ENCODE measurements around the gene OTX1. TPM values are rescaled to one million over a fixed set of nuclear protein-coding genes. Genes with fewer than 3 reads are reported as not detected.
"Not testable (repeated sequence)": the region's sequence is repeated elsewhere in the genome, so short reads cannot be mapped to it uniquely, and the experiment has no call there.

The OTX1 gene
- total RNA-seq, 1 donor from 2014 or later: 0.33 TPM

DNA sequence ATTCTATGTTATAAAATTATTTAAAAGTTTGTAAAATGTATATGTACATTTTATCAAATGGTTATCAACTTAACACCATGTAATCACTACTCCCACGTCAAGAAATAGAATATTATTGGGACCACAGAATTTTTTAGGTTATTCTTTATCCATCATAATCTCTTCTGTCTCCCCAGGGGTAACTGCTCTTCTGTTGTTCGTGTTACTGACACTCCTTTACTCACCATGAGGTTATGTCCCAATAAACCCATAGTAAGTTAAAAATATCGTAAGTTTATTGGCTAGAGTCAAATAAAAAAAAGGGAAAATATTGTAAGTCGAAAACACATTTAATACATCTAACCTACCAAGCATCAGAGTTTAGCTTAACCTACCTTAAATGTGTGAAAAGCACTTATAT, 14.0 kb downstream of the OTX1 start:
- Mint-ChIP-seq H3K4me3 (ENCODE audit: unreplicated experiment) (no peak overlapping the region), H3K9me3 (ENCODE audit: unreplicated experiment) (no peaks in the 10 kb centered on the region), H3K36me3 (ENCODE audit: low read depth, unreplicated experiment) (peaks cover 5% of the 10 kb centered on the region), H3K27me3 (ENCODE audit: unreplicated experiment) (peaks cover 9% of the 10 kb centered on the region), H3K27ac (ENCODE audit: unreplicated experiment) (no peak overlapping the region), H3K4me1 (ENCODE audit: unreplicated experiment) (peaks cover 4% of the 10 kb centered on the region)
- TF ChIP-seq, protein P1, sequence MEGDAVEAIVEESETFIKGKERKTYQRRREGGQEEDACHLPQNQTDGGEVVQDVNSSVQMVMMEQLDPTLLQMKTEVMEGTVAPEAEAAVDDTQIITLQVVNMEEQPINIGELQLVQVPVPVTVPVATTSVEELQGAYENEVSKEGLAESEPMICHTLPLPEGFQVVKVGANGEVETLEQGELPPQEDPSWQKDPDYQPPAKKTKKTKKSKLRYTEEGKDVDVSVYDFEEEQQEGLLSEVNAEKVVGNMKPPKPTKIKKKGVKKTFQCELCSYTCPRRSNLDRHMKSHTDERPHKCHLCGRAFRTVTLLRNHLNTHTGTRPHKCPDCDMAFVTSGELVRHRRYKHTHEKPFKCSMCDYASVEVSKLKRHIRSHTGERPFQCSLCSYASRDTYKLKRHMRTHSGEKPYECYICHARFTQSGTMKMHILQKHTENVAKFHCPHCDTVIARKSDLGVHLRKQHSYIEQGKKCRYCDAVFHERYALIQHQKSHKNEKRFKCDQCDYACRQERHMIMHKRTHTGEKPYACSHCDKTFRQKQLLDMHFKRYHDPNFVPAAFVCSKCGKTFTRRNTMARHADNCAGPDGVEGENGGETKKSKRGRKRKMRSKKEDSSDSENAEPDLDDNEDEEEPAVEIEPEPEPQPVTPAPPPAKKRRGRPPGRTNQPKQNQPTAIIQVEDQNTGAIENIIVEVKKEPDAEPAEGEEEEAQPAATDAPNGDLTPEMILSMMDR (IDR thresholded peaks at IDR 0.05; ENCODE audit: unreplicated experiment): no peak
- no peak for DNase-seq (ENCODE audit: low spot score)

GRCh38 chr2:63066265-63066664, 15.6 kb downstream of the OTX1 start:
- Mint-ChIP-seq H3K36me3 (ENCODE audit: low read depth, unreplicated experiment) (no peaks in the 10 kb centered on the region), H3K4me1 (ENCODE audit: unreplicated experiment) (no peaks in the 10 kb centered on the region), H3K4me3 (ENCODE audit: unreplicated experiment) (no peak overlapping the region), H3K27me3 (ENCODE audit: unreplicated experiment) (peaks cover 1% of the 10 kb centered on the region), H3K9me3 (ENCODE audit: unreplicated experiment) (no peaks in the 10 kb centered on the region), H3K27ac (ENCODE audit: unreplicated experiment) (no peak overlapping the region)
- TF ChIP-seq, protein P1 (IDR thresholded peaks at IDR 0.05; ENCODE audit: unreplicated experiment): no peak
- DNase-seq (ENCODE audit: low spot score): no peak

DNA sequence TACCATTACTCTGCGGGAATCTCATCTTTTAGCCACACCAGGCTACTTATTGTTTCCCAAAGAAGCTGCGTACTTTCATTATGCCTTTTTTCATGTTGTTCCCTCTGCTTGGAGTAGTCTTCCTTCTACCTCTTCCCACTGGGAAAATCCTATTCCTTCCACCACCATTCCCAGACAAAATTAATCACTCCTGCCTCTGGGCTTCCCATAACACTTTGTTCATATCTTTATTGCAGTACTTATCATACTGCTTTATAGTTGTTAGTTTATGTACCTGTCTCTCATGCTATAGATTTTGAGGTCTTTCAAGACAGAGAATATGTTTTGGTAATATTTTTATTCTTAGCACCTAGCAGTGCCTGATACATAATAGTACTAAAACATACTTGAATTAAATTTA, 16.2 kb downstream of the OTX1 start:
- no peak for DNase-seq (ENCODE audit: low spot score)
- Mint-ChIP-seq H3K4me3 (ENCODE audit: unreplicated experiment) (no peak overlapping the region), H3K27ac (ENCODE audit: unreplicated experiment) (no peak overlapping the region), H3K36me3 (ENCODE audit: low read depth, unreplicated experiment) (no peaks in the 10 kb centered on the region), H3K4me1 (ENCODE audit: unreplicated experiment) (no peaks in the 10 kb centered on the region), H3K9me3 (ENCODE audit: unreplicated experiment) (no peaks in the 10 kb centered on the region), H3K27me3 (ENCODE audit: unreplicated experiment) (peaks cover 1% of the 10 kb centered on the region)
- TF ChIP-seq, protein P1 (IDR thresholded peaks at IDR 0.05; ENCODE audit: unreplicated experiment): no peak

DNA sequence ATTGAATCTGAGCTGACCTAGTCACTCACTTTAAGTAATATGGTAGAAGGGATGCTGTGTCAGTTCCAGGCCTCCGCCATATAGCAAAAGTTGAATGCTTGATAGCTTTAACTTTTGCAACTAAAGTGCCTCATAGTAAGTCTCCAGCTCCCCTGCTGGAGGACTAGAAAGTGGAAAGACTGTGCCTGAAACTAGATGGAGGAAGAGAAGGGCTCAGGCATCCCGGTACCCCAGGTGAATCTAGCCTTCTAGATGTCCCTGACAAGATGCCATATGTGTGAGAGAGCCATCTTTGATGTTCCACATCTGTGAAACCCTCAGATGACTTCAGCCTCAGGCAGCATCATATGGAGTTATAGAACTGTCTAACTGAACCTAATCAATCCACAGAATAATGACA, 21.0 kb downstream of the OTX1 start:
- Mint-ChIP-seq H3K27ac (ENCODE audit: unreplicated experiment) (no peak overlapping the region), H3K4me1 (ENCODE audit: unreplicated experiment) (no peaks in the 10 kb centered on the region), H3K4me3 (ENCODE audit: unreplicated experiment) (no peak overlapping the region), H3K9me3 (ENCODE audit: unreplicated experiment) (no peaks in the 10 kb centered on the region), H3K36me3 (ENCODE audit: low read depth, unreplicated experiment) (no peaks in the 10 kb centered on the region), H3K27me3 (ENCODE audit: unreplicated experiment) (no peaks in the 10 kb centered on the region)
- TF ChIP-seq, protein P1 (IDR thresholded peaks at IDR 0.05; ENCODE audit: unreplicated experiment): no peak
- DNase-seq (ENCODE audit: low spot score): no peak

DNA sequence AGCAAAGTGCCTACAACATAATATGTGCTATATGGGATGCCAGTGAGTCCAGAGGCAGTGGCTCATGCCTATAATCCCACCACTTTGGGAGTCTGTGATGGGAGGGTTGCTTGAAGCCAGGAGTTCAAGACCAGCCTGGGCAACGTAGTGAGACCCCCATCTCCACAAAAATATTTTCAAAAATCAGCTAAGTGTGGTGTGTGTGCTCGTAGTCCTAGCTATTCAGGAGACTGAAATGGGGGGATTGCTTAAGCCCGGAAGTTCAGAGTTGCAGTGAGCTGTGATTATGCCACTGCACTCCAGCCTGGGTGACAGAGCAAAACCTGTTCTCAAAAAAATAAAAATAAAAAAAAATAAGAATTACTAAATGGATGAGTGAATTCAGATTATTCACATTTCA, 23.4 kb downstream of the OTX1 start:
- no peak for DNase-seq (ENCODE audit: low spot score)

DNA sequence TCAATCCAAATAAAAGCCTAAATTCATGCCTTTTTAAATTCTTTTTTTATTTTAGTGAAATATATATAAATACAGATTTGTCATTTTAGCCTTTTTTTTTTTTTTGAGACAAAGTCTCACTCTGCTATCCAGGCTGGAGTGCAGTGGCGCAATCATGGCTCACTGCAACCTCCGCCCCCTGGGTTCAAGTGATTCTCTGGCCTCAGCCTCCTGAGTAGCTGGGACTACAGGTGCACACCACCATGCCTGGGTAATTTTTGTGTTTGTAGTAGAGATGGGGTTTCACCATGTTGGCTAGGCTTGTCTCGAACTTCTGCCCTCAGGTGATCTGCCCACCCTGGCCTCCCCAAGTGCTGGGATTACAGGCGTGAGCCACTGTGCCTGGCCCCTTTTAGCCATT, 23.8 kb downstream of the OTX1 start:
- H3K36me3 Mint-ChIP-seq (ENCODE audit: low read depth, unreplicated experiment); H3K4me1 Mint-ChIP-seq (ENCODE audit: unreplicated experiment); H3K4me3 Mint-ChIP-seq (ENCODE audit: unreplicated experiment); H3K9me3 Mint-ChIP-seq (ENCODE audit: unreplicated experiment); H3K27ac Mint-ChIP-seq (ENCODE audit: unreplicated experiment); H3K27me3 Mint-ChIP-seq (ENCODE audit: unreplicated experiment); DNase-seq (ENCODE audit: low spot score): not testable (repeated sequence)

More for the DNA sequence above, 23.4 kb downstream of the OTX1 start:
- H3K4me3 Mint-ChIP-seq (ENCODE audit: unreplicated experiment): no peak overlapping the region
- no peaks in the 10 kb centered on the region for H3K9me3 Mint-ChIP-seq (ENCODE audit: unreplicated experiment)
- TF ChIP-seq, protein P1 (IDR thresholded peaks at IDR 0.05; ENCODE audit: unreplicated experiment): no peak
- no peak overlapping the region for H3K27ac Mint-ChIP-seq (ENCODE audit: unreplicated experiment)
- no peaks in the 10 kb centered on the region for H3K36me3 Mint-ChIP-seq (ENCODE audit: low read depth, unreplicated experiment)
- H3K4me1 Mint-ChIP-seq (ENCODE audit: unreplicated experiment): no peaks in the 10 kb centered on the region
- H3K27me3 Mint-ChIP-seq (ENCODE audit: unreplicated experiment): no peaks in the 10 kb centered on the region
